Stimulated activated CD4-positive, alpha-beta T cell treated with anti-CD3 and anti-CD28 coated beads, Interleukin-4, amount 100 ng/mL, for 4 hours (primary cell): ENCODE measurements around the gene CTSF.
"Not testable (repeated sequence)": the region's sequence is repeated elsewhere in the genome, so short reads cannot be mapped to it uniquely, and the experiment has no call there.

Experiments used
- DNase-seq, 2 experiments: peaks; one replicate each; pipeline ENCODE4 v3.0.0-alpha.2; 2020

The CTSF gene

GRCh38 chr11:66589315-66589714 is 20.9 kb upstream of the CTSF start:
- DNase-seq, result not testable (repeated sequence)

- DNase-seq, result no peak
These were observed 17.7 kb upstream of the CTSF start for GRCh38 chr11:66586136-66586535.

- not testable (repeated sequence) for DNase-seq
These were observed 17.0 kb upstream of the CTSF start for GRCh38 chr11:66585447-66585846.

- not testable (repeated sequence) for DNase-seq
These were observed 14.2 kb upstream of the CTSF start for GRCh38 chr11:66582565-66583147.

GRCh38 chr11:66581261-66581660 is 12.9 kb upstream of the CTSF start:
- no peak for DNase-seq

- DNase-seq, result no peak
These were observed 12.4 kb upstream of the CTSF start for GRCh38 chr11:66580803-66581202.

- peak; percentile 72 to 82 for DNase-seq
These were observed 10.7 kb upstream of the CTSF start for GRCh38 chr11:66579017-66579606.

- DNase-seq, result no peak
These were observed 2.4 kb upstream of the CTSF start for GRCh38 chr11:66570850-66571180.

- DNase-seq, result no peak
These were observed 1.9 kb upstream of the CTSF start for GRCh38 chr11:66570079-66570849.

GRCh38 chr11:66569076-66569475 is 670 bp upstream of the CTSF start:
- DNase-seq, result no peak

GRCh38 chr11:66567787-66568123 is 651 bp downstream of the CTSF start:
- DNase-seq, result no peak

GRCh38 chr11:66566221-66566620 is 2.2 kb downstream of the CTSF start:
- no peak for DNase-seq

GRCh38 chr11:66564984-66565383 is 3.4 kb downstream of the CTSF start:
- DNase-seq, result no peak

GRCh38 chr11:66564538-66564937 is 3.9 kb downstream of the CTSF start:
- DNase-seq, result no peak

GRCh38 chr11:66563832-66564231 is 4.6 kb downstream of the CTSF start:
- no peak for DNase-seq

- no peak for DNase-seq
These were observed 5.4 kb downstream of the CTSF start for GRCh38 chr11:66562907-66563583.

- no peak for DNase-seq
These were observed 6.1 kb downstream of the CTSF start for GRCh38 chr11:66562275-66562674.

- DNase-seq, result no peak
These were observed 6.5 kb downstream of the CTSF start for GRCh38 chr11:66561975-66562248.

GRCh38 chr11:66561178-66561974 is 7.0 kb downstream of the CTSF start:
- no peak for DNase-seq

GRCh38 chr11:66559866-66560676 is 8.3 kb downstream of the CTSF start:
- DNase-seq, result no peak

- peak; percentile 37 to 42 for DNase-seq
These were observed 9.1 kb downstream of the CTSF start for GRCh38 chr11:66559142-66559865.
